Neuronal stem cell (in vitro differentiated cells): ENCODE measurements around the gene MAU2. TPM values are rescaled to one million over a fixed set of nuclear protein-coding genes. Genes with fewer than 3 reads are reported as not detected.

ENCODE experiments used
- DNase-seq: peaks from one replicate; pipeline ENCODE4 v3.0.0-alpha.2; 2013; ENCODE audit warnings: low spot score
- H2AFZ ChIP-seq: one replicate; pipeline ENCODE4 v1.6.1; 2013; ENCODE audit warnings: mild to moderate bottlenecking, low read length, inconsistent platforms
- H2AK5ac ChIP-seq: 2 replicates; pipeline ENCODE4 v1.6.1; 2013; ENCODE audit warnings: low read depth, mild to moderate bottlenecking, inconsistent platforms, low read length, moderate library complexity, mixed read lengths
- H2BK120ac ChIP-seq: 2 replicates; pipeline ENCODE4 v1.6.1; 2013; ENCODE audit warnings: low read depth, mild to moderate bottlenecking, inconsistent platforms, low read length, moderate library complexity, mixed read lengths
- H2BK12ac ChIP-seq: one replicate; pipeline ENCODE4 v1.6.1; 2013; ENCODE audit warnings: low read length, inconsistent platforms
- H2BK15ac ChIP-seq: 2 replicates; pipeline ENCODE4 v1.6.1; 2013; ENCODE audit warnings: mild to moderate bottlenecking, low read length, inconsistent platforms, mixed read lengths
- H2BK5ac ChIP-seq: one replicate; pipeline ENCODE4 v1.6.1; 2013; ENCODE audit warnings: inconsistent platforms, mild to moderate bottlenecking, low read length, moderate library complexity
- H3K14ac ChIP-seq: one replicate; pipeline ENCODE4 v1.6.1; 2013; ENCODE audit warnings: low read length, inconsistent platforms
- H3K18ac ChIP-seq: 2 replicates; pipeline ENCODE4 v1.6.1; 2013; ENCODE audit warnings: low read length, inconsistent platforms
- H3K23ac ChIP-seq: 2 replicates; pipeline ENCODE4 v1.6.1; 2013; ENCODE audit warnings: low read depth, mild to moderate bottlenecking, mixed read lengths, low read length, inconsistent platforms; ENCODE audit not compliant: poor library complexity
- H3K27ac ChIP-seq: replicated peaks from 3 replicates; pipeline ENCODE4 v1.5.1; 2013; ENCODE audit warnings: low read length, inconsistent platforms
- H3K27me3 ChIP-seq, 3 experiments: 2 replicates each; pipeline ENCODE4 v1.6.1; 2013; ENCODE audit warnings: low read length in 3 of 3, mild to moderate bottlenecking in 2 of 3, inconsistent platforms in 1 of 3, low read depth in 1 of 3, mixed read lengths in 1 of 3, moderate library complexity in 1 of 3; ENCODE audit not compliant: control insufficient read depth in 3 of 3, insufficient read depth in 3 of 3
- H3K36me3 ChIP-seq, 2 donors: replicated peaks in 1 of 2; 2 replicates each; pipeline ENCODE4 v1.6.1; 2013; ENCODE audit warnings: low read length in 2 of 2; ENCODE audit not compliant: control insufficient read depth in 2 of 2, insufficient read depth in 2 of 2
- H3K4ac ChIP-seq: 2 replicates; pipeline ENCODE4 v1.6.1; 2013; ENCODE audit warnings: inconsistent platforms, mild to moderate bottlenecking, low read length, moderate library complexity
- H3K4me1 ChIP-seq, 2 donors: 1 replicate in 1 of 2; 2 replicates in 1 of 2; pipeline ENCODE4 v1.6.1; 2013; ENCODE audit warnings: low read length in 2 of 2, low read depth in 1 of 2; ENCODE audit not compliant: control insufficient read depth in 2 of 2, insufficient read depth in 1 of 2
- H3K4me2 ChIP-seq: one replicate; pipeline ENCODE4 v1.6.1; 2013; ENCODE audit warnings: mild to moderate bottlenecking, low read length, inconsistent platforms; ENCODE audit not compliant: insufficient read depth, poor library complexity, severe bottlenecking
- H3K4me3 ChIP-seq, 2 donors: 2 replicates each; pipeline ENCODE4 v1.5.1; 2013; ENCODE audit warnings: low read length in 2 of 2, mild to moderate bottlenecking in 2 of 2, inconsistent platforms in 1 of 2, moderate library complexity in 1 of 2
- H3K79me1 ChIP-seq: one replicate; pipeline ENCODE4 v1.6.1; 2013; ENCODE audit warnings: low read depth, mild to moderate bottlenecking, inconsistent platforms, low read length, moderate library complexity
- H3K9ac ChIP-seq: one replicate; pipeline ENCODE4 v1.6.1; 2013; ENCODE audit warnings: mild to moderate bottlenecking, low read depth, low read length, inconsistent platforms; ENCODE audit not compliant: poor library complexity
- H3K9me3 ChIP-seq, 2 donors: replicated peaks in 1 of 2; 2 replicates each; pipeline versions ENCODE3 to v1.6.1; 2013; ENCODE audit warnings: low read length in 2 of 2, mild to moderate bottlenecking in 2 of 2, inconsistent platforms in 1 of 2, low read depth in 1 of 2, mixed read lengths in 1 of 2, moderate library complexity in 1 of 2; ENCODE audit not compliant: control insufficient read depth in 2 of 2, insufficient read depth in 1 of 2
- H4K8ac ChIP-seq: one replicate; pipeline ENCODE4 v1.6.1; 2013; ENCODE audit warnings: low read depth, mild to moderate bottlenecking, inconsistent platforms, low read length, moderate library complexity
- H4K91ac ChIP-seq: one replicate; pipeline ENCODE4 v1.6.1; 2013; ENCODE audit warnings: low read length, low read depth, mild to moderate bottlenecking, inconsistent platforms; ENCODE audit not compliant: poor library complexity
- WGBS, 2 donors: extraction: QIAGEN DNeasy Blood & Tissue Kit; methylation state at CpG; one replicate each; pipeline ENCODE4 v1.1.7; 2013; ENCODE audit warnings: missing lambda C conversion rate in 2 of 2, mixed read lengths in 1 of 2; ENCODE audit not compliant: insufficient read length in 2 of 2, insufficient replicate concordance in 1 of 2; ENCODE audit errors: extremely low coverage in 2 of 2; 5-methylcytosine and 5-hydroxymethylcytosine counted together
- polyA plus RNA-seq, 2 experiments: library from polyadenylated mRNA; stranded (reverse); fragments of 200-250 nt; gene quantifications; one replicate each; pipeline ENCODE4 v1.2.3, GENCODE V29; 2013

The MAU2 gene
- 17.0 TPM for polyA plus RNA-seq (2013, experiment 1 of 2)
- polyA plus RNA-seq (2013, experiment 2 of 2): 17.6 TPM

- Histone ChIP-seq H3K27me3 (no peaks in the 10 kb centered on the region), H3K9ac (peak within 1 kb of the TSS; percentile 100), H3K4me3 (peak within 1 kb of the TSS; percentile 89 to 93), H3K79me1 (peaks cover 32% of the 10 kb centered on the region), H4K91ac (peak within 1 kb of the TSS; percentile 99), H3K36me3 (peaks cover 19 to 50% of the 10 kb centered on the region in 2 donors), H3K9me3 (peaks cover 0 to 2% of the 10 kb centered on the region in 2 donors), H2AK5ac (peak within 1 kb of the TSS; percentile 99), H2BK15ac (peak within 1 kb of the TSS; percentile 60), H2BK120ac (no peak within 1 kb of the TSS), H3K23ac (peak within 1 kb of the TSS; percentile 98), H3K18ac (peak within 1 kb of the TSS; percentile 100), H2BK12ac (peak within 1 kb of the TSS; percentile 82), H3K27ac (peak within 1 kb of the TSS; percentile 93), H4K8ac (peak within 1 kb of the TSS; percentile 98), H3K4me1 (peaks cover 4 to 10% of the 10 kb centered on the region in 2 donors), H3K4me2 (peak within 1 kb of the TSS; percentile 74), H3K4ac (peak within 1 kb of the TSS; percentile 98), H3K14ac (peak within 1 kb of the TSS; percentile 98), H2AFZ (peak within 1 kb of the TSS; percentile 99), H2BK5ac (peak within 1 kb of the TSS; percentile 98)
- peak; percentile 87 for DNase-seq
- no CpG with 5 or more reads among the region's 67 CpGs for WGBS, 2 donors
These were observed at the start of gene MAU2, which contains the start of gene SUGP1 for GRCh38 chr19:19320361-19321140. MAU2 (plus strand) TSS chr19:19320829; CDS start chr19:19320860, 31 bp downstream. SUGP1 (minus strand) TSS chr19:19320509; CDS start chr19:19320496, 13 bp downstream.

- no CpG with 5 or more reads among the region's 8 CpGs for WGBS, 2 donors
These were observed 48.6 kb upstream of the MAU2 start for GRCh38 chr19:19271828-19272599.

DNA sequence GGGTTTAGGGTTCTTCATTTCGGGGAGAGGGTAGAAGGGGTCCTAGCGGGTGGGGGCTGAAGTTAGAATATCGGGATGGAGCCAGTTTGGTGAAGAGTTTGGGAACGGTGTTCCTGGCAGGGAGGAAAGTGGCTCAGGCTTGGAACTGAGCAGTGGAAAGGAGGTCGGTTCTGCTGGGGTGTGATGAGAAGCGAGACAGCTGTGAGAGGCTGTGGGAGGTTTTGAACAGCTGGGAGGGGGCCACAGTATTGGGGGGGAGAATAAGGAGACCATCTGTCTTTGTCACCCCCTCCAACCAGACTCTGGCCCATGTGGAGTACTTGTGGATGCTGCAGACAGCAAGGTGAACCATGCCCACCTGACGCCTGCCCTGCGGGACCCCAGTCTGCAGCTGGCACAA is 46.5 kb upstream of the MAU2 start:
- no peak overlapping the region for H3K23ac ChIP-seq
- no peak overlapping the region for H4K8ac ChIP-seq
- no peak for DNase-seq
- H3K4me2 ChIP-seq: no peak overlapping the region
- no peak overlapping the region for H3K4me3 ChIP-seq
- no peak overlapping the region for H2BK5ac ChIP-seq
- H2AK5ac ChIP-seq: no peak overlapping the region
- no CpG with 5 or more reads among the region's 8 CpGs for WGBS, 2 donors
- no peaks in the 10 kb centered on the region for H3K9me3 ChIP-seq
- no peak overlapping the region for H3K4ac ChIP-seq
- no peak overlapping the region for H3K9ac ChIP-seq
- H3K4me1 ChIP-seq: peaks cover 0 to 5% of the 10 kb centered on the region in 2 donors
- no peak overlapping the region for H3K18ac ChIP-seq
- no peak overlapping the region for H2BK12ac ChIP-seq
- no peak overlapping the region for H2BK15ac ChIP-seq
- peaks cover under 1% of the 10 kb centered on the region for H3K79me1 ChIP-seq
- H4K91ac ChIP-seq: no peak overlapping the region
- H3K27ac ChIP-seq: no peak overlapping the region
- no peak overlapping the region for H3K14ac ChIP-seq
- H2BK120ac ChIP-seq: no peak overlapping the region
- H3K27me3 ChIP-seq: no peaks in the 10 kb centered on the region
- no peak overlapping the region for H2AFZ ChIP-seq
- peaks cover 30 to 44% of the 10 kb centered on the region in 2 donors for H3K36me3 ChIP-seq

More at GRCh38 chr19:19271828-19272599, 48.6 kb upstream of the MAU2 start:
- no peak overlapping the region for H2BK120ac ChIP-seq
- H3K4me1 ChIP-seq: peaks cover 0 to 5% of the 10 kb centered on the region in 2 donors
- H3K4ac ChIP-seq: peak overlapping the region; percentile 53
- H2BK12ac ChIP-seq: no peak overlapping the region
- H3K36me3 ChIP-seq: peaks cover 11 to 23% of the 10 kb centered on the region in 2 donors
- peak overlapping the region; percentile 43 for H2BK15ac ChIP-seq
- H3K9me3 ChIP-seq: no peaks in the 10 kb centered on the region
- H4K91ac ChIP-seq: no peak overlapping the region
- H2BK5ac ChIP-seq: peak overlapping the region; percentile 90
- peak overlapping the region; percentile 91 for H2AFZ ChIP-seq
- H3K27me3 ChIP-seq: no peaks in the 10 kb centered on the region
- peak overlapping the region; percentile 49 to 87 for H3K4me3 ChIP-seq
- H2AK5ac ChIP-seq: peak overlapping the region; percentile 89
- H4K8ac ChIP-seq: no peak overlapping the region
- no peak overlapping the region for H3K14ac ChIP-seq
- no peak for DNase-seq
- H3K4me2 ChIP-seq: peak overlapping the region; percentile 56
- peak overlapping the region; percentile 98 for H3K18ac ChIP-seq
- peak overlapping the region; percentile 73 for H3K23ac ChIP-seq
- no peak overlapping the region for H3K9ac ChIP-seq
- H3K27ac ChIP-seq: no peak overlapping the region
- no peaks in the 10 kb centered on the region for H3K79me1 ChIP-seq
